Upper lobe of left lung (tissue), 4 donors: ENCODE measurements around the gene CALR3.

Experiments used
- POLR2A ChIP-seq, 4 donors: fragments of 450-650 bp; IDR thresholded peaks; one replicate each; pipeline ENCODE4 v1.5.1; 2016 to 2017; ENCODE audit warnings: antibody characterized with exemption in 4 of 4, mild to moderate bottlenecking in 2 of 4
- POLR2AphosphoS5 ChIP-seq, 2 donors: sonication (generic); formaldehyde crosslinking; IDR thresholded peaks; one replicate each; pipeline ENCODE4 v1.5.1; 2017; ENCODE audit warnings: antibody characterized with exemption in 2 of 2
- TF ChIP-seq, protein P1 (sequence below), 6 experiments: fragments of 450-650 bp in 4 of 6; fragments of 200-600 bp in 2 of 6; sonication (generic) in 2 of 6; IDR thresholded peaks; one replicate each; pipeline ENCODE4 v1.5.1; 2016 to 2019; ENCODE audit warnings: antibody characterized with exemption in 6 of 6

DNA sequence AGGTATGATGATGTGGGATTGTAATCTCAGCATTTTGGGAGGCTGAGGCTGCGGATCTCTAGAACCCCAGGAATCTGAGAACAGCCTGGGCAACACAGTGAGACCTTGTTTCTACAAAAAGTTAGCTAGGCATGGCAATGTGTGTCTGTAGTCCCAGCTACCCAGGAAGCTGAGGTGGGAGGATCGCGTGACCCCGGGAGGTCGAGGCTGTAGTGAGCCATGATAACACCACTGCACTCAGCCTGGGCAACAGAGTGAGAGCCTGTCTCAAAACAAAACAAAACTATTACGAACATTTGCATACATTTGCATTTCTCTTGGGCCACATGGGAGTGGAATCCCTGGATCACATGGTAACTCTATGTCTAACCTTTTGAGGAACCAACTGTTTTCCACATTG, 1.9 kb upstream of the CALR3 start:
- TF ChIP-seq, protein P1, sequence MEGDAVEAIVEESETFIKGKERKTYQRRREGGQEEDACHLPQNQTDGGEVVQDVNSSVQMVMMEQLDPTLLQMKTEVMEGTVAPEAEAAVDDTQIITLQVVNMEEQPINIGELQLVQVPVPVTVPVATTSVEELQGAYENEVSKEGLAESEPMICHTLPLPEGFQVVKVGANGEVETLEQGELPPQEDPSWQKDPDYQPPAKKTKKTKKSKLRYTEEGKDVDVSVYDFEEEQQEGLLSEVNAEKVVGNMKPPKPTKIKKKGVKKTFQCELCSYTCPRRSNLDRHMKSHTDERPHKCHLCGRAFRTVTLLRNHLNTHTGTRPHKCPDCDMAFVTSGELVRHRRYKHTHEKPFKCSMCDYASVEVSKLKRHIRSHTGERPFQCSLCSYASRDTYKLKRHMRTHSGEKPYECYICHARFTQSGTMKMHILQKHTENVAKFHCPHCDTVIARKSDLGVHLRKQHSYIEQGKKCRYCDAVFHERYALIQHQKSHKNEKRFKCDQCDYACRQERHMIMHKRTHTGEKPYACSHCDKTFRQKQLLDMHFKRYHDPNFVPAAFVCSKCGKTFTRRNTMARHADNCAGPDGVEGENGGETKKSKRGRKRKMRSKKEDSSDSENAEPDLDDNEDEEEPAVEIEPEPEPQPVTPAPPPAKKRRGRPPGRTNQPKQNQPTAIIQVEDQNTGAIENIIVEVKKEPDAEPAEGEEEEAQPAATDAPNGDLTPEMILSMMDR (IDR thresholded peaks at IDR 0.05) = no peak
- no peak for TF ChIP-seq POLR2A (IDR thresholded peaks at IDR 0.05)
- no peak for TF ChIP-seq POLR2AphosphoS5 (IDR thresholded peaks at IDR 0.05)
